Bronchial epithelial cell (primary cell): ENCODE measurements around the gene CHD6. TPM values are rescaled to one million over a fixed set of nuclear protein-coding genes. Genes with fewer than 3 reads are reported as not detected.
A peak's percentile ranks its signal among the peaks of the same experiment; 100 is the strongest.

Source experiments
- DNase-seq: peaks from one replicate; pipeline ENCODE4 v3.0.0-alpha.2; 2010; ENCODE audit warnings: low read depth
- FAIRE-seq: peaks from 2 replicates; lab custom pipeline; 2011; peaks lifted over from hg19 to GRCh38; lab: Jason Lieb, UNC
- H3K27me3 ChIP-seq: 2 replicates; pipeline ENCODE4 v1.5.1; 2011; ENCODE audit warnings: low read length; ENCODE audit not compliant: control insufficient read depth, insufficient read depth
- H3K36me3 ChIP-seq: 2 replicates; pipeline ENCODE4 v1.5.1; 2011; ENCODE audit warnings: low read length; ENCODE audit not compliant: control insufficient read depth, insufficient read depth
- H3K4me3 ChIP-seq: 2 replicates; pipeline ENCODE4 v1.5.1; 2011; ENCODE audit warnings: mild to moderate bottlenecking, low read depth, low read length, control low read depth
- total RNA-seq: library from RNA; depleted of rRNA; stranded (reverse); fragments of >200 nt; gene quantifications from 2 replicates; pipeline ENCODE4 v1.2.1, GENCODE V29; 2014
- TF ChIP-seq, protein P1 (sequence below): IDR thresholded peaks from 2 replicates; pipeline ENCODE4 v1.5.1; 2011; ENCODE audit warnings: mild to moderate bottlenecking, moderate library complexity, low read length, control low read depth, inconsistent platforms; ENCODE audit not compliant: insufficient read depth, severe bottlenecking

The CHD6 gene
- total RNA-seq, 1 donor from 2014 or later: 10.8 TPM

DNA sequence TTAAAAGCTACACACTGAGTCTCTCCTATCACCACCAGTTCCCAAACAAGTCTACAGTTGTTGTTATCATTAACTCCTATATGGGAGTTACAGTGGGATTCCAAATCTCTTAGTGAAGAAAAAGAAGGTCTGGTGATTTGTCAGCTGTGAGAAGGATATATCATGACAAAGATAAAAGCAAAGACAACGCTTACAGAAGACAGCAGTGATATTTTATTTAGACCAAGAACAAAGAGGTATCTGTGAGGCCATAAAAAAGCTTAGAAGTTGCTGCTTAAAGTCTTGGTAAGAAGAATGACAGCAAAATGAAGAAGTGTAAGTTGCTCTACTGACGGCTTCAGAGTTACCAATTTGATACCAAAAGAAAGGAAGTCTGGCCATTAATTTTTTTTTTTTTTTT, 47.2 kb downstream of the CHD6 start:
- Histone ChIP-seq H3K4me3 (no peak overlapping the region), H3K27me3 (no peaks in the 10 kb centered on the region), H3K36me3 (no peaks in the 10 kb centered on the region)
- no peak for DNase-seq
- TF ChIP-seq, protein P1, sequence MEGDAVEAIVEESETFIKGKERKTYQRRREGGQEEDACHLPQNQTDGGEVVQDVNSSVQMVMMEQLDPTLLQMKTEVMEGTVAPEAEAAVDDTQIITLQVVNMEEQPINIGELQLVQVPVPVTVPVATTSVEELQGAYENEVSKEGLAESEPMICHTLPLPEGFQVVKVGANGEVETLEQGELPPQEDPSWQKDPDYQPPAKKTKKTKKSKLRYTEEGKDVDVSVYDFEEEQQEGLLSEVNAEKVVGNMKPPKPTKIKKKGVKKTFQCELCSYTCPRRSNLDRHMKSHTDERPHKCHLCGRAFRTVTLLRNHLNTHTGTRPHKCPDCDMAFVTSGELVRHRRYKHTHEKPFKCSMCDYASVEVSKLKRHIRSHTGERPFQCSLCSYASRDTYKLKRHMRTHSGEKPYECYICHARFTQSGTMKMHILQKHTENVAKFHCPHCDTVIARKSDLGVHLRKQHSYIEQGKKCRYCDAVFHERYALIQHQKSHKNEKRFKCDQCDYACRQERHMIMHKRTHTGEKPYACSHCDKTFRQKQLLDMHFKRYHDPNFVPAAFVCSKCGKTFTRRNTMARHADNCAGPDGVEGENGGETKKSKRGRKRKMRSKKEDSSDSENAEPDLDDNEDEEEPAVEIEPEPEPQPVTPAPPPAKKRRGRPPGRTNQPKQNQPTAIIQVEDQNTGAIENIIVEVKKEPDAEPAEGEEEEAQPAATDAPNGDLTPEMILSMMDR: no peak
- no peak for FAIRE-seq

- H3K4me3 ChIP-seq: no peak overlapping the region
- no peak for DNase-seq
Observed at GRCh38 chr20:41570557-41570956, 47.6 kb downstream of the CHD6 start.

GRCh38 chr20:41567615-41568014, 50.6 kb downstream of the CHD6 start:
- H3K36me3 ChIP-seq: no peaks in the 10 kb centered on the region
- TF ChIP-seq, protein P1: no peak
- no peak overlapping the region for H3K4me3 ChIP-seq
- no peak for DNase-seq
- no peaks in the 10 kb centered on the region for H3K27me3 ChIP-seq
- FAIRE-seq: no peak

More at GRCh38 chr20:41570557-41570956, 47.6 kb downstream of the CHD6 start:
- Histone ChIP-seq H3K27me3 (no peaks in the 10 kb centered on the region), H3K36me3 (no peaks in the 10 kb centered on the region)
- no peak for FAIRE-seq
- TF ChIP-seq, protein P1: no peak

GRCh38 chr20:41566896-41567527, 51.2 kb downstream of the CHD6 start:
- Histone ChIP-seq H3K36me3 (no peaks in the 10 kb centered on the region), H3K27me3 (no peaks in the 10 kb centered on the region), H3K4me3 (no peak overlapping the region)
- TF ChIP-seq, protein P1: no peak
- DNase-seq (no peak), FAIRE-seq (peak; percentile 47)

DNA sequence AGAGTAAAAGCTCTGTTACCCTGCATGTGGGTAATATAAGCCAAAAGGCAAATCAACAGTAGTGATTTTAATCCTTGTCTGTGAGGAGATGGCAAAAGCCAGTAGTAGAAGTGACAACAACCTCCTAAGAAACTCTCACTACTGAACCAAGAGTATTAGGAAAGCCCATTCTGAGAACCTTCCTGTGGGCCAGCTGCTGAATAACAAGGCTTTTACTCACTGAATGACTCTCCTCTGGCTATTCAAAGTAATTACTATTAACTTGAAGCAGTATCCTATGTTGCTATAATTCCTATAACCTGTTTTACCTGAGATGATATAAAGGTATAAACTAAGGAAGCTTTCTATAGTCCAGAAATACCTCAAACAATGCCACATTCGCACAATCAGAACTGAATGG, 55.1 kb downstream of the CHD6 start:
- DNase-seq (peak; percentile 13), FAIRE-seq (no peak)
- TF ChIP-seq, protein P1: no peak
- Histone ChIP-seq H3K27me3 (no peaks in the 10 kb centered on the region), H3K4me3 (no peak overlapping the region), H3K36me3 (no peaks in the 10 kb centered on the region)

DNA sequence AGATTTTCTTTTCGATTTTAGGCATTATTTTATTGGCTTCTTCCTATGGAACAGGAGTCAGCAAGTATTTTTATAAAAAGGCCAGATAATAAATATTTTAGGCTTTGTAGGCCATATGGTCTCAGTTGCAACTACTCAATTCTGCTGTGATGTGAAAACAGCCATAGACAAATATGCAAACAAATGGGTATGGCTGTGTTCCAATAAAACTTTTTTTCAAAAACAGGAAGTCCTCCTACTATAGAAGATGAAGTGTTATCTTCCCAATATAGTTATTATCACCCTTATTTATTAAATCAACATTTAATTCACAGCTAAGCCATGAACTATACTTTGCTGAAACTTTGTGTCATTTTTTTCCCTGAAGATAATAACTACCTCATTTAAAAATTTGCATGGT, 57.2 kb downstream of the CHD6 start:
- Histone ChIP-seq H3K4me3 (no peak overlapping the region), H3K36me3 (no peaks in the 10 kb centered on the region), H3K27me3 (no peaks in the 10 kb centered on the region)
- no peak for DNase-seq
- no peak for FAIRE-seq
- TF ChIP-seq, protein P1: no peak
